Activated T-helper 1 cell treated with anti-CD3 and anti-CD28 coated beads, Interleukin-12 subunit alpha, Interleukin-12 subunit beta, Interleukin-2, Interleukin-4 antibody, amounts not matched to agents 30 ng/mL and 10 ng/mL and 1 ng/mL, durations not matched to agents 14 hours and 24 hours and 36 hours (primary cell): Measurements from ENCODE around the gene ALG12. TPM values are rescaled to one million over a fixed set of nuclear protein-coding genes. Genes with fewer than 3 reads are reported as not detected.

Source experiments
- DNase-seq: peaks from one replicate; pipeline ENCODE4 v3.0.0; 2021; ENCODE audit warnings: low spot score
- H3K27ac Mint-ChIP-seq: one replicate; pipeline ENCODE4 v1.8.0; 2021; ENCODE audit warnings: mild to moderate bottlenecking, mixed read lengths
- H3K27me3 Mint-ChIP-seq: one replicate; pipeline ENCODE4 v1.8.0; 2022; ENCODE audit warnings: mild to moderate bottlenecking, moderate library complexity, mixed read lengths; ENCODE audit not compliant: insufficient read depth
- H3K36me3 Mint-ChIP-seq: one replicate; pipeline ENCODE4 v1.8.0; 2021; ENCODE audit warnings: low read depth, mixed read lengths
- H3K4me1 Mint-ChIP-seq: one replicate; pipeline ENCODE4 v1.8.0; 2021; ENCODE audit warnings: low read depth, mixed read lengths
- H3K4me3 Mint-ChIP-seq: one replicate; pipeline ENCODE4 v1.8.0; 2021; ENCODE audit warnings: mild to moderate bottlenecking, moderate library complexity, mixed read lengths
- H3K9me3 Mint-ChIP-seq: one replicate; pipeline ENCODE4 v1.8.0; 2021; ENCODE audit warnings: mixed read lengths
- intact Hi-C: fragments of 100-400 bp; cut with micrococcal nuclease; formaldehyde crosslinking; loops from one replicate; pipeline ENCODE4 v1.15.1; 2024
- total RNA-seq: library from RNA; stranded (reverse); gene quantifications from 2 replicates; pipeline ENCODE4 v1.2.3, GENCODE V29; 2022

The ALG12 gene
- total RNA-seq, 1 donor from 2014 or later, result 18.5 TPM

DNA sequence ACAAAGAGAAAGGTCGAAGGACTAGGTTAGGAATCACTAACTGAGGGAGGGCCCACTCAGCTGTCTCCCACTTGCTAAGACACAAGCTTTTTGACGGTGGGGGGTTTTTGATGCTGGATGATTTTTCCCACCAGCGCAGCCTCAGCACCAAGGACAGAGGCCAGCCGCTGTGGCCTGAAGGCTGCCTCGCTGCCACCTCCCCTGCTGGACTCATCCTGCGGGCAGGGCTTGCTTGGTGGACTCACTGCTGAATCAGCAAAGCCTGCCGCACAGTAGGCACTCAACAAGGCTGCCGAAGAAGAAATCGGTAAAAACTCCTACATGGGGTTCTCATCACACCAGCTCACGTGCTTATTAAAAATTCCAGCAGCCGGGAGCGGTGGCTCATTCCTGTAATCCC lies 2.6 kb downstream of the ALG12 start:
- no peak for DNase-seq
- no peaks in the 10 kb centered on the region for H3K36me3 Mint-ChIP-seq
- H3K9me3 Mint-ChIP-seq, result no peaks in the 10 kb centered on the region
- H3K4me1 Mint-ChIP-seq, result peaks cover 12% of the 10 kb centered on the region
- H3K4me3 Mint-ChIP-seq, result no peak overlapping the region
- no peak overlapping the region for H3K27ac Mint-ChIP-seq
- H3K27me3 Mint-ChIP-seq, result no peaks in the 10 kb centered on the region
- intact Hi-C loops, result loop anchor here (5.0 kb wide), 2 partner anchors 88 to 287 kb away; partner anchors contain the start of genes BRD1 and SELENOO

DNA sequence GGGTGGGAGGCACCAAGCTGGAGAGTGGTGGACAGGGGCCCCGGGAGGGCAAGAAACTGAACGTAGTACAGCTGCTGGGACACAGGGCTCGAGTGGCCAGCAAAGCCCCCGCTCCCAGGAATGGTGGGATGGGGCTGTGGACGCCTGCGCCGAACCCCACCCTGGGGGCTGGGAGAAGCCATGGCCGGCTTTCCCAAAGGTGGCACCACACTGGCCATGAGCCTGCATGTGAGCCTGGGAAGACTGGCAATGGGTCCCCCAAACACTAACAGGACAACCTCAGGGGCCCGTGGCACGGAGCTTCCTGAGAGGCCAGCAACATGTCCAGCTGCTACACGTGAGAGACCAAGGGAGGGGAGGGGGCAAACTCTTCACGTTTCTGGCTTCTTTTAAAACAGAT lies 4.0 kb downstream of the ALG12 start:
- Mint-ChIP-seq H3K36me3 (no peaks in the 10 kb centered on the region), H3K4me3 (no peak overlapping the region), H3K4me1 (no peaks in the 10 kb centered on the region), H3K27ac (no peak overlapping the region), H3K9me3 (no peaks in the 10 kb centered on the region), H3K27me3 (no peaks in the 10 kb centered on the region)
- no peak for DNase-seq
- intact Hi-C loops, result no loop called here

DNA sequence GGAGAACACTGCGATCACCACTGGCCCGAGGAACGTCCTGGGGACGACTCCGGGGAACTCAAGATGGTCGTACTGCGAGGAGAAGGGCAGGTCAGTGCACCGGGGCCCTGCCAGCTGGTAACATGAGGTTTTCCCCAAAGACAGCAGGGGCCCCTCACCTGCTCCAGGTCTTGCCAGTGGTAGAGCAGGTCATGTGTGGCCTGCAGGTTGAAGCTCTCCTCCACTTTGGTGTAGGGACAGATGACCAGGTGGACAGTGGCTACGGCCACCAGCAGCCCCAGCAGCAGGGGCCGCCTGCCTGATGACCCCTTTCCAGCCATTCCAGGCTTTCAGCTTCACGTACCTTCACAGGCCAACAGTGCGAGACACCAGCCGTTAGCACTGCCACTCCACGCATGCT lies 4.8 kb downstream of the ALG12 start:
- Mint-ChIP-seq H3K27me3 (no peaks in the 10 kb centered on the region), H3K27ac (no peak overlapping the region), H3K9me3 (no peaks in the 10 kb centered on the region), H3K36me3 (no peaks in the 10 kb centered on the region), H3K4me1 (no peaks in the 10 kb centered on the region), H3K4me3 (no peak overlapping the region)
- intact Hi-C loops, result no loop called here
- no peak for DNase-seq

DNA sequence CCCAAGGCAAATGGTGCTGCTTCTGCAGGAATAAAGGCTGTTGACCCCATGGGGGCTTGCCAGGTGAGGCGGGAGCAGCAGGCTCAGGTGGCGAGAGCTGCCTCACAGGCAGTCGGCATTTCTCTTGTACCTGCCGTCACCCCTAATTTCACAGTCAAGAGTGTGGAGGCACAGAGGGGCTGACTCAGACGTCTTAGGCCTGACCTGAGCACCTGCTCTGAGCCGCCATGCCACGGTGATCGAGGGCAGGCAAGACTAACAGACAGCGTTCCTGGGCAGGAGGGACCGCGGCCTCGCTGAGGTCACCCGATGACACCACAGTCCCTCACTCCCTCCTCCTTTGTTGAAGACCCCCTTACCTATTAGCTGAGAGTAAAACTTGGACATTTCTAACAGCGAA lies 5.2 kb downstream of the ALG12 start:
- Mint-ChIP-seq H3K4me3 (no peak overlapping the region), H3K4me1 (no peaks in the 10 kb centered on the region), H3K36me3 (no peaks in the 10 kb centered on the region), H3K27me3 (no peaks in the 10 kb centered on the region), H3K27ac (no peak overlapping the region), H3K9me3 (no peaks in the 10 kb centered on the region)
- intact Hi-C loops, result no loop called here
- no peak for DNase-seq

DNA sequence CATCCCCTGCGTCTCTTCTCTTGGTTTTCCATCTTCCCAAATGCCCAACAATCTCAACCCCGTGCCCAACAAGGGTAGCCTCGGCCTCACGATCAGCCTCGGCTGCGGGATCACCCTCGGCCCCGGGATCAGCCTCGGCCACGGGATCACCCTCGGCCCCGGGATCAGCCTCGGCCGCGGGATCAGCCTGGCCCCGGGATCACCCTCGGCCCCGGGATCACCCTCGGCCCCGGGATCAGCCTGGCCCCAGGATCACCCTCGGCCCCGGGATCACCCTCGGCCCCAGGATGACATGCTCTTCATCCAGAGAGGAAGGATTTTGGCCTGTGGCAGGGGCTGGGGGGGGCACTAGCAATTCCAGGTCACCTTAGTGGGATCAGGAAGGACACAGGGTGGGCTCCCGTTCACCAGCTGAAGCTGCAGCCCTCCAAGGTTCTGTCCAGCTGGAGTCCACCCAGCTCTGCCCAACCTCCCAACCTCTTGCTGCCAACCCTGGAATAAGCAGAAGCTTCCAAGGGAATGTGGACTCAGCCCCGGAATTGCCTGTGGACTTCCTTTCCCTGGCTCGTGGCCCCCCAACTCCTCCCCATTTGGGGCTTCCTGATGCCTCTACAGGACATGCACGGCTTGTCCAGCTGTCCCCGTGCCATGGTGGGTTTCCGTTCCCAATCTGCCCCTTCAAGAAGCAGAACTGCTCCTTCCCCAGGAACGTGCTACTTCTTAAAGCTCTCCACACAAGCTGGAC lies 6.2 kb downstream of the ALG12 start:
- H3K27ac Mint-ChIP-seq, result no peak overlapping the region
- no peaks in the 10 kb centered on the region for H3K27me3 Mint-ChIP-seq
- intact Hi-C loops, result no loop called here
- DNase-seq, result no peak
- H3K4me3 Mint-ChIP-seq, result no peak overlapping the region
- H3K9me3 Mint-ChIP-seq, result no peaks in the 10 kb centered on the region
- H3K4me1 Mint-ChIP-seq, result no peaks in the 10 kb centered on the region
- H3K36me3 Mint-ChIP-seq, result peaks cover 6% of the 10 kb centered on the region

DNA sequence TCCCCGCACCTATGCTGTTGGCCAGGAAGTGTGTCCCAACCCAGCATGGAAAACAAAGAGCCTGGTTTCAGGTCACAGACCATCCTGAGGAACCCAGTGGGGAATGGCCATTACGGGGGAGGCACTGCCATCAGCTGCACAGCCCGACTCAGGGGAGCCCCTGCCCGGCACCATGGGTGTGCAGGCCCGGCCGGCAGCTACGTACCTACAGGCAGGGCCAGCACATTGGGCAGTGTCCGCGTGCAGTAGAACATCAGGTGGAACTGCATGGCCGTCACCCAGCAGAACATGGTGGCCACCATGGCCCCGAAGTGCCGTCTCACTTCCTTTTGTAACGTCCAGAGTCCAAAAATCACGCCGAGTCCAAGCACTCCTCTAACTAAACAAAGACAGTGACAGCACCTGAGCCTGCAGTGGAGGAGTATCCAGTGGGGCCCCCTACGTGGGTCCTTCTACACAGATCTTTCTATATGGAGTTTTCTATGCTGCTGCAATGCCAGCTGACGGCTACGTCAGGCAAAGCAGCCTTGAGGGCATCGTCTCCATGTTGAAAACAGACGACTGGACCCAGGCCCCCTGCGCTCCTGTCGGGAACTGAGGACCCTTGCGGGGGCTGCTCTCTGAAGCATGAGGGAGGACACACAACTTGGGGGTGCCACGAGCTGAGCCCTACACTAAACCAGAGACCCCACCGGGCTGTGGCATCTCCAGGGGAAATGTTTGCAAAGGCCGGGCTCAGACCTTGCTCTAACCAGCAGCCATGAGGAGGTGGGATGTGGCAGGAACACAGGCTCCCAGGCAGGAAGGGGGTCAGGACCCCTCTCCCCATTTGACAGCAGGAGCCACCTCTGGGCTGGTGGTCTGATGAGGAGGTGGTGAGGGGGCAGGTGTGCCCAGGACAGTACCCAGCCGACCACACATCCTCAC lies 7.7 kb downstream of the ALG12 start:
- Mint-ChIP-seq H3K36me3 (peaks cover 6% of the 10 kb centered on the region), H3K9me3 (no peaks in the 10 kb centered on the region), H3K27ac (no peak overlapping the region), H3K4me3 (no peak overlapping the region), H3K4me1 (no peaks in the 10 kb centered on the region), H3K27me3 (no peaks in the 10 kb centered on the region)
- no peak for DNase-seq
- intact Hi-C loops, result no loop called here

DNA sequence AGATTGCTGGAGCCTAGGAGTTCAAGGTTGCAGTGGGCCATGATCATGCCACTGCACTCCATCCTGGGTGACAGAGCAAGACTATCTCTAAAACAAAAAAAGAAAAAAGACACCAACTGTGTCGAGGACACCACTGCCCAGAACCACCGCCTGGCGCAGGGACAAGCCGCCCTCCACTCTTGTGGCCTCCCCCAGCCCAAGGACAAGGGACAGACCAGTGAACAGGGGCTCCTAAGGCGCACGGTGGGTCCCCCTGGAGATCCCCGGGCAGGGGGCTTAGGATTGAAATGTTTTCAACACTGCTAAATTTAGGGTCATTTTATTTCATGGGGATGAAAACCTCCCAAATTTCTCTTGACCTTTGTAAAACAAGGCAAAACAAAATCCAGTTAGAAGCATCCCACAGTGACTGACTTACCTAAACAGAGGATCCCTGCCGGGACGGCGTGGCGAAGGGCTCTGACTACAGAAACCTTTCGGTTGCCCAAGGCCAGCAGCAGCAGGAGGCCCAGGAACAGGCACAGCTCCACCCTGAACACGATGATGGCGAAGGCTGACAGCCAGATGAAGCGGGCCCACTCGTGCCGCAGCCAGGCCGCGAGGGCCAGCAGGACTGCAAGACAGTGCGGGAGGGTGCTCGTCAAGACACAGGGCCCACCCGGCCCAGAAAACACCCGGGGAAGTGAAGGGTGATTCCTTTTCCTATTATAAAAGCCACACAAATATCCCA lies 8.6 kb downstream of the ALG12 start:
- no peak for DNase-seq
- intact Hi-C loops, result no loop called here
- Mint-ChIP-seq H3K4me3 (no peak overlapping the region), H3K27ac (no peak overlapping the region), H3K36me3 (peaks cover 7% of the 10 kb centered on the region), H3K4me1 (no peaks in the 10 kb centered on the region), H3K9me3 (no peaks in the 10 kb centered on the region), H3K27me3 (no peaks in the 10 kb centered on the region)

DNA sequence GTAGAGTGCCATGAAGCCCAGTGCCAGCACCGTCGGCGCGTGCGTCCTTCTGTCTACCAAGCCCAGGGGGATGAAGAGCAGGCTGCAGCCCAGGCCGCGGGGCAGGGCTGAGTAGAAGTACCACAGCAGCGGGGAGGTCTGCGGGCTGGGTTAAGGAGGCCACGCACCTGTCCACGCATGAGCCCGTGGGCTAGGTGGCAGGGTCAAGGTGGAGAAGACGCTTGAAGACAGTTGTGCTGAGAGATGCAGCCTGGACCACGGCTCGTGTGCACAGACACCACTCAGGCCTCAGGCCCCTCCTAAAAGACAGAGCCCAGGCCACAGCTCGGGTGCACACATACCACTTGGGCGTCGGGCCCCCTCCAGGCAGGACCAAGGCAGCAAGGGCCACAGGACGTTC lies 10.4 kb downstream of the ALG12 start:
- Mint-ChIP-seq H3K36me3 (peaks cover 15% of the 10 kb centered on the region), H3K27ac (no peak overlapping the region), H3K9me3 (no peaks in the 10 kb centered on the region), H3K27me3 (no peaks in the 10 kb centered on the region), H3K4me1 (no peaks in the 10 kb centered on the region), H3K4me3 (no peak overlapping the region)
- intact Hi-C loops, result no loop called here
- no peak for DNase-seq

DNA sequence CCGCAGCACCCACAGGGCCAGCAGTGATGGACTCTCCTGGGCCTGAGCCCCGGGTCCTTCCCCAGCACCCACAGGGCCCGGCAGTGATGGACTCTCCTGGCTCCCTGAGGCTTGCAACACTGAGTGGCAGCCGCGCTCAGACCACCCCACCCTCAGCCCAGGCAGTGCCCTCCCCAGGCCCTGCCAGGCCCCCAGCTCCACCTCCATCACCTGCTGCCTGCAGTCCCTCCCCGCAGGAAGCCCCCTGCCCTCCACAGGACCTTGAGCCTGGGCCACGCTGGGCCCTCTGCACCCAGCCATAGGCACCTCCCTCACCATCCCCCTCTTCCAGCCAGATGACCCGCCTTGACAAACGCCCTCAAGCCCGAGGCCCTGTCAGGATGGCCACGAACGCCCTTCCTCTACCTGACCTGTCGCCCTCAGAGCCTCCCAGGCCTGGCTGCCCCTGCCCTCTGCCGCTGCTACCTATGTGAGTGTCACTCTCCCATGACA lies 11.4 kb downstream of the ALG12 start:
- no peak for DNase-seq
- H3K9me3 Mint-ChIP-seq, result no peaks in the 10 kb centered on the region
- peak overlapping the region; percentile 55 for H3K27ac Mint-ChIP-seq
- H3K4me3 Mint-ChIP-seq, result no peak overlapping the region
- H3K27me3 Mint-ChIP-seq, result no peaks in the 10 kb centered on the region
- H3K4me1 Mint-ChIP-seq, result no peaks in the 10 kb centered on the region
- peaks cover 20% of the 10 kb centered on the region for H3K36me3 Mint-ChIP-seq
- intact Hi-C loops, result no loop called here

DNA sequence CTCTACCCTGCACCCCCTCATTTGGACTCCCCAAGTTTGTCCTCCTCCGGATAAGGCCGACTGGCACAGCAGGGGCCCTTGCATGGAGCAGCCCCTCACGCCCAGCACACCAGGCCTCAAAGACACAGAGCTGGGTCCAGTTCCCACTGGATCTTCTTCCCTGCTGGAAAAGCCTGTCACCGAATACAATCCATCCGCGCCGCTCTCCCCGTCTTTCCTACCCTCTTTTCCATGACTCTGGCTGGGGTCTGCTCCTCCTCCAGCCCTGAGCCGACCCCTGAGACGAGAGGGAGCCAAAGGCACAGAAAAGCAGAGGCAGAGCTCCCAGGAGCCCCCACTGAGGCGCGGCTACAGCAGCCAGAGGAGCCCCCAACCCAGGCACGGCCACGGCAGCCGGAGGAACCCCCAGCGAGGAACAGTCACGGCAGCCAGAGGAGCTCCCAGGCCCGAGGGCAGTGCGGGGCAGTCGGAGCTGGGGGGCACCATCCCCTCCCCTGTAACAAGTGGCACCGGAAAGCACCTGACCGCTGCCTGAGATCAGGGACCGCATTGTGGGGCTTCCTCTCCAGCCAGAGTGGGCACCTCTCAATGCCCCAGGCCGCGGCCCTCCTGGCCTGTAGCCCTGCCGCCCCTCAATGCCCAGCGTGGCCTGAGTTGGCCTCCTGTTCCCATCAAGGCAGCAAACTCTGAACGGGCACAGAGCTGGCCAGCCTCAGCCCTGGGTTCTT lies 12.0 kb downstream of the ALG12 start:
- intact Hi-C loops, result no loop called here
- Mint-ChIP-seq H3K36me3 (peaks cover 26% of the 10 kb centered on the region), H3K27ac (no peak overlapping the region), H3K27me3 (no peaks in the 10 kb centered on the region), H3K4me1 (no peaks in the 10 kb centered on the region), H3K4me3 (no peak overlapping the region), H3K9me3 (peaks cover 3% of the 10 kb centered on the region)
- DNase-seq, result no peak

DNA sequence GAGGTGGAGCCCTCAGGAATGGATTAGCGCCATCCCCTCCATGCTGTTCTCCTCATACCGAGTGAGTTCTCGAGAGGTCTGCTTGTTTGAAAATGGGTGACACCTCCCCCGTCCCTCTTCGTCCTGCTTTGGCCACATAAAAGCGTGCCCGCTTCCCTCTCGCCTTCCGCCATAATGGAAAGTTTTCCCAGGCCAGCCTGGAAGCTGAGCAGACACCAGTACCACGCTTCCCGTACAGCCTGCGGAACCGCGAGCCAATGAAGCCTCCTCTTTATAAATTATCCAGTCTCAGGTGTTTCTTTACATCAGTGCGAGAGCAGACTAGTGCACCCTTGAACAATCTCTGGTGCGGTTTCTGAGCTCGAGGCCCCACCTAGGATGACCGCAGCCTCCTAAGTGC lies 12.8 kb downstream of the ALG12 start:
- DNase-seq, result no peak
- no peaks in the 10 kb centered on the region for H3K27me3 Mint-ChIP-seq
- intact Hi-C loops, result no loop called here
- no peak overlapping the region for H3K27ac Mint-ChIP-seq
- H3K4me1 Mint-ChIP-seq, result no peaks in the 10 kb centered on the region
- H3K36me3 Mint-ChIP-seq, result peaks cover 32% of the 10 kb centered on the region
- H3K9me3 Mint-ChIP-seq, result peaks cover 4% of the 10 kb centered on the region
- H3K4me3 Mint-ChIP-seq, result no peak overlapping the region

DNA sequence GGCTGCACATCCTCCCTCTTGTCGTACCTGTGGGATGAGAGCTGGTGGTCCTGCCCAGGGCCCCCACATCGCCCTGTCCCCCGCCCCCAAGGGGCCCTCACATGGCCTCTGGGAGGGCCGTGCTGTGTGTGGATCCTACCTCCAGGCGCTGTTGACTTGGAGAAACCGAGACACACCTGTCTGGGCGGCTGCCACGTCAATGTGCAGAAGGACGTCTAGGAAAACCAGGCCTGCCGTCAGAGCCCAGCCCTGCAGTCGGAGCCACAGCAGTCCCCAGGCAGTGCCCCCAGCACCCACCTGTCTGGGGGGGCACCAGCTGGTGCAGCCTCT lies 14.2 kb downstream of the ALG12 start:
- H3K27ac Mint-ChIP-seq, result no peak overlapping the region
- no peak for DNase-seq
- no peaks in the 10 kb centered on the region for H3K27me3 Mint-ChIP-seq
- no peaks in the 10 kb centered on the region for H3K4me1 Mint-ChIP-seq
- intact Hi-C loops, result no loop called here
- peaks cover 4% of the 10 kb centered on the region for H3K9me3 Mint-ChIP-seq
- H3K4me3 Mint-ChIP-seq, result no peak overlapping the region
- H3K36me3 Mint-ChIP-seq, result peaks cover 38% of the 10 kb centered on the region
